Neural crest cell (in vitro differentiated cells): ENCODE results near the gene TENM3. TPM values are rescaled to one million over a fixed set of nuclear protein-coding genes. Genes with fewer than 3 reads are reported as not detected.

Source experiments
- DNase-seq: peaks from one replicate; pipeline ENCODE4 v3.0.0; 2021; ENCODE audit warnings: low read depth, mixed read lengths, low spot score
- H3K27ac Mint-ChIP-seq: one replicate; pipeline ENCODE4 v1.8.0; 2021; ENCODE audit warnings: mild to moderate bottlenecking, mixed read lengths; ENCODE audit not compliant: unreplicated experiment
- H3K27me3 Mint-ChIP-seq: 2 replicates; pipeline ENCODE4 v1.8.0; 2021; ENCODE audit warnings: low read depth, mild to moderate bottlenecking, mixed read lengths
- H3K36me3 Mint-ChIP-seq: 2 replicates; pipeline ENCODE4 v1.8.0; 2021; ENCODE audit warnings: low read depth, mild to moderate bottlenecking, mixed read lengths
- H3K4me1 Mint-ChIP-seq: 2 replicates; pipeline ENCODE4 v1.8.0; 2021; ENCODE audit warnings: mixed read lengths
- H3K4me3 Mint-ChIP-seq: one replicate; pipeline ENCODE4 v1.8.0; 2021; ENCODE audit warnings: mild to moderate bottlenecking, mixed read lengths
- H3K9me3 Mint-ChIP-seq: 2 replicates; pipeline ENCODE4 v1.8.0; 2021; ENCODE audit warnings: mixed read lengths
- total RNA-seq: library from RNA; stranded (reverse); gene quantifications from 2 replicates; pipeline ENCODE4 v1.2.1, GENCODE V29; 2021
- TF ChIP-seq, protein P1 (sequence below): fragments of 200-600 bp; sonication (generic); conservative IDR thresholded peaks from 2 replicates; pipeline ENCODE4 v1.5.0; 2021; ENCODE audit warnings: antibody characterized with exemption, mild to moderate bottlenecking

The TENM3 gene
- total RNA-seq, 1 donor from 2014 or later: 43.9 TPM

GRCh38 chr4:182306792-182307507 lies 63.7 kb downstream of the TENM3 start:
- Mint-ChIP-seq H3K4me3 (no peak overlapping the region), H3K4me1 (no peaks in the 10 kb centered on the region), H3K27ac (no peak overlapping the region), H3K36me3 (no peaks in the 10 kb centered on the region), H3K27me3 (no peaks in the 10 kb centered on the region), H3K9me3 (peaks cover 5% of the 10 kb centered on the region)
- DNase-seq: no peak
- TF ChIP-seq, protein P1, sequence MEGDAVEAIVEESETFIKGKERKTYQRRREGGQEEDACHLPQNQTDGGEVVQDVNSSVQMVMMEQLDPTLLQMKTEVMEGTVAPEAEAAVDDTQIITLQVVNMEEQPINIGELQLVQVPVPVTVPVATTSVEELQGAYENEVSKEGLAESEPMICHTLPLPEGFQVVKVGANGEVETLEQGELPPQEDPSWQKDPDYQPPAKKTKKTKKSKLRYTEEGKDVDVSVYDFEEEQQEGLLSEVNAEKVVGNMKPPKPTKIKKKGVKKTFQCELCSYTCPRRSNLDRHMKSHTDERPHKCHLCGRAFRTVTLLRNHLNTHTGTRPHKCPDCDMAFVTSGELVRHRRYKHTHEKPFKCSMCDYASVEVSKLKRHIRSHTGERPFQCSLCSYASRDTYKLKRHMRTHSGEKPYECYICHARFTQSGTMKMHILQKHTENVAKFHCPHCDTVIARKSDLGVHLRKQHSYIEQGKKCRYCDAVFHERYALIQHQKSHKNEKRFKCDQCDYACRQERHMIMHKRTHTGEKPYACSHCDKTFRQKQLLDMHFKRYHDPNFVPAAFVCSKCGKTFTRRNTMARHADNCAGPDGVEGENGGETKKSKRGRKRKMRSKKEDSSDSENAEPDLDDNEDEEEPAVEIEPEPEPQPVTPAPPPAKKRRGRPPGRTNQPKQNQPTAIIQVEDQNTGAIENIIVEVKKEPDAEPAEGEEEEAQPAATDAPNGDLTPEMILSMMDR: no peak

DNA sequence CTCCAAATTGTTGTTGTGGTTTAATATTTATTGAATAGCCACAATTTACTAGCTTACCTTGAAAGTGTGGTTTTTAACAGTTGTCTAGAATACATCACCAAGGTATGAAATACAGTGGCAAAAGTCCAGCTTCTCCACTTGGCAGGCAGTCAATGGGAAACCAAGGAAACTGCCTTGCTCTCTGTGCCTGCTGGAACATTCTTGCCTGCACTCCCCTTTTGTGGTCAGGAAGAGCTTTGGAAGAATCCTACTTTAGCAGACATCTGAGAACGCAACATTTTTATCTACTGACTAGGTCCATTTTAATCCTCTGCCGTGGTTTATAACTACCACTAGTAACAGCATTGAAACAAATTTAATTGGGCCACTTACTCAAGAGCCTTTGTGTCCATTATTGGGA lies 64.5 kb downstream of the TENM3 start:
- Mint-ChIP-seq H3K4me3 (no peak overlapping the region), H3K36me3 (no peaks in the 10 kb centered on the region), H3K4me1 (no peaks in the 10 kb centered on the region), H3K27me3 (no peaks in the 10 kb centered on the region), H3K9me3 (peaks cover 5% of the 10 kb centered on the region), H3K27ac (no peak overlapping the region)
- DNase-seq: no peak
- TF ChIP-seq, protein P1: no peak

DNA sequence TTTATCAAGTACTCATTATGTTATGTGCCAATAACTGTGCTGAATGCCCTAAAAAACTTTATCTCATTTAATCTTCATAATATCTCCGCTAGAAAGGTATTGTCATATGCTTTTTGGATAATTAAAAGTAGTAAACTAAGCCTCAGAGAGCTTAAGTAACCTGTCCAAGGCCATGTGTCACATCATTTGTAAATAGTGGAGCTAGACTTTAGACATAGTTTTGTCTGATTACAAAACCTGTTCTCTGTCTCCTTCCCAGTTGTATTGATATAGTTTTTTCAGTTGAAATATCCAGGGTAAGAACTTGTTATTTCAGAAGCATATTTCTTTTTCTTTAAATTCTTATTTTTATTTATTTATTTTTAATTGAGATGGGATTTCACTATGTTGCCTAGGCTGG lies 66.7 kb downstream of the TENM3 start:
- Mint-ChIP-seq H3K27me3 (no peaks in the 10 kb centered on the region), H3K4me3 (no peak overlapping the region), H3K36me3 (peaks cover 7% of the 10 kb centered on the region), H3K4me1 (no peaks in the 10 kb centered on the region), H3K9me3 (peaks cover 7% of the 10 kb centered on the region), H3K27ac (no peak overlapping the region)
- TF ChIP-seq, protein P1: no peak
- DNase-seq: no peak

- peaks cover 7% of the 10 kb centered on the region for H3K36me3 Mint-ChIP-seq
- no peaks in the 10 kb centered on the region for H3K27me3 Mint-ChIP-seq
- TF ChIP-seq, protein P1: no peak
- H3K4me3 Mint-ChIP-seq: no peak overlapping the region
- peaks cover 7% of the 10 kb centered on the region for H3K9me3 Mint-ChIP-seq
- H3K27ac Mint-ChIP-seq: no peak overlapping the region
- H3K4me1 Mint-ChIP-seq: no peaks in the 10 kb centered on the region
- no peak for DNase-seq
These were observed 67.1 kb downstream of the TENM3 start for GRCh38 chr4:182310316-182310715.

DNA sequence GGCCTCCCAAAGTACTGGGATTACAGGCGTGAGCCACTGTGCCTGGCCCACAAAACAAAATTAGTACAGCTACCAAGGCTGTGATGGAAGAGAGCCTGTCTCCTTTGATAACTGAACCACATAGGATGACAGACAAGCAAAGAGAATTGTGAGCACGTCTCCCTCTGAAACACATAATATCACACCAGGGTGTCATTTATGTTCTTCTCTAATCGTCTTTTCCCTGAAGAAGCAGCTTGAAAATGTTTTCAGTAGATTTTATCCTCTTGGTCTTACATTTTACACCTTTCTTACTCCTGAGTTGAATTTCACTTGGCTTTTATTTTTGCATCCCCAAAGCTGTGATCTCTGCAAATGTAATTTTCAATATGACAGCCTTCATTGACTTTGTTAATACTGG lies 67.8 kb downstream of the TENM3 start:
- Mint-ChIP-seq H3K4me3 (no peak overlapping the region), H3K9me3 (peaks cover 7% of the 10 kb centered on the region), H3K4me1 (no peaks in the 10 kb centered on the region), H3K27me3 (no peaks in the 10 kb centered on the region), H3K36me3 (peaks cover 10% of the 10 kb centered on the region), H3K27ac (no peak overlapping the region)
- DNase-seq: no peak
- TF ChIP-seq, protein P1: no peak
